GM21447 (cell line): ENCODE results near the gene PDPK1.
A peak's percentile ranks its signal among the peaks of the same experiment; 100 is the strongest.

Experiments used
- ATAC-seq: cut with Tn5 transposase; IDR thresholded peaks from one replicate; pipeline ENCODE4 v1.9.1; 2021; ENCODE audit not compliant: unreplicated experiment

Gene PDPK1

DNA sequence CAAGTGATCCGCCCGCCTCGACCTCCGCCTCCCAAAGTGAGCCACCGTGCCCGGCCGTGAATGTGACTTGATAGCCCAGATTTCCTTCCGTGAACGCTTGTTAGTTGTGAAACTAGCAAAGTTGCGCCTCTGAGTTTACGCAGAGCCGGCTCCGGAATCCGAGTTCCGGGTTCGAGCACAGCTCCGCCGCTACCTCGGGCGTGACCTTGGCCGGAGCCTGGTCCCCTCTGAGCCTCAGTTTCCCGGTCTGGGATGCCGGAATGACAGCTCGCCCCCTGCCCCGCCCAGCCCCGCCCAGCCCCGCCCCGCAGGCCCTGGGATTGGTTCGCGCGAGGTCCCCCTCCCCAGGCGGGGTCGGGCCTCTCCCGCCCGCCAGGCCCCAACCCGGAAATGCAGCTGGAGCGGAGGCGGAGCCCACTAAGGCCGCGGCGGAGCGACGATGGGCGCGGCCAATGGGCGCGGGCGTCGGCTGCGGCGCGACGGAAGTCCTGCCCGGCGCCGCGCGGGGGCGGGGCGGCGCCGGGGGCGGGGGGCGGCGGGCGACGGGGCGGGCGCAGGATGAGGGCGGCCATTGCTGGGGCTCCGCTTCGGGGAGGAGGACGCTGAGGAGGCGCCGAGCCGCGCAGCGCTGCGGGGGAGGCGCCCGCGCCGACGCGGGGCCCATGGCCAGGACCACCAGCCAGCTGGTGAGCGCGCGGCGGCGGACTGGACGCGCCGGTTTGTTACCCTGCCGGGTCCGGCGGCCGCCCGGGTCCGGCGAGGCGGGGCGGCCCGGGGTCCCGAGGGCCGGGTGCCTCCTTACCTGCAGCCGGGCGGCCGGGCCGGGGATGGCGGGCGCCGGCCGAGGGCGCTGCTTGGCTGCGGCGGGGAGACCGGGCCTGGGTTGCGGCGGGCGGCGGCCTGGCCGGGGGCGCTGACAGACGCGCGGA, at the start of gene PDPK1:
TSS of gene PDPK1 (plus strand) at position 571 of the 929 bp plus-strand sequence. CDS start at position 663, 92 bp downstream.
- peak; percentile 72 for ATAC-seq

DNA sequence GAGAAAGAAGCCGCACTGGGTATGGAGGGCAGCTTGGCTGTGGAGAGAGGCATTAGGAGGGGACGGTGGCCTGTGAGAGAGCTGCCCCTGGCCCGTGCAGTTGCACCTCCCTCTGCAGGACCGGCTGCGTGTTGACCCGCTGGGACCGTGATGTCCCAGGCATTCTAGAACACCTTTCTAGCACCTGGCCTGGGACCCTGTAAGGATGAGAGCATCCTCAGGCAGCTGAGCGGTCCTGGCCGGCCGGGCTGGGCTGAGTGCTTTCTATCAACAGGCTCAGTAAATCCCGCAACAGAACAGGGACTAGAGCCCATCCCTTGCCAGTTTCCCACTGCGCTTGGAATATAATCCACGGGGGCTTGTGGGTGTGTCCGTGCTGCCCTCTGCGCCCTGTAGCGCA, 48.2 kb upstream of the PDPK1 start:
- ATAC-seq: no peak

DNA sequence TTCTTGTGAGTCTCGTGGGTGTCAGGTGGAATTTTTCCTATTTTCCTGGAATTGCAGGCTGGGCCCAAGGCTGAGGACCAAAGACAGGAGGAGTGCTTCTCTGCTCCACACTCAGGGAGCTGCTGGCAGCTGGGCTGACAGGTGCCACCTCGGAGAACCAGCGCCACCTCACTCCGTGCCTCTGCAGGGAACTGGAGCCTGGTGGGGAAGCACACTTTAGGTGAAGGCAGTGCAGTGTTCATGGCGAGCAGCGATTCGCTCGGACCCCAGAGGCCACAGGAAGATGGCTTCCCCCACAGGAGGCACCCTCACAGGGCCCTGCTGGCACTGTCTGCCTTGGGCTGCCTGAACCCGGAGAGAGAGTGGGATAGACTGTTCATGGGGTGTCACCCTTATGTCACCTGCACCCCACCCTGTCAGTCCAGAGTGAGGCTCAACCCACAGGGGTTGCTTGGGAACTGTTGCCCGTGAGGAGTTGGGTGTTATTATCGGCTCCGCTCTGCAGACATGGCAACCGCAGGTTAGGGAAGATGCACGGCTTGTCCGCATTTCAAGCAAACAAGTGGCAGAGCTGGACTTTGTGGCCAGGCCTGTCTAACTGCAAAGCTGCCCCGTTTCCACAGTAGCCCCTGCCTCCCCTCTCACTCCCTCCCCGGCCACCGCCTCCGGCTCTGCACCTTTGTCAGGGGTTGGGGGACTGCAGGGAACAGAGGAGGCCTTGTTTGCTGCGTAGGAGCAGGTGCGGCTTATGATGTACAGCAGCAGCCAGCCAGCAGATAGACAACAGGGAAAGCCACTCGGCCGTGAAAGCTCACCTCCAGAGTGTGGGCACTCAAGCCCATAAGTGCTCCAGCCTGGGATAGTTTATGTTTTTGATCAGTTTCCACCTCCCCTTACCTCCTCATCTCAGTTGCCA, 47.4 kb upstream of the PDPK1 start:
- ATAC-seq: no peak

DNA sequence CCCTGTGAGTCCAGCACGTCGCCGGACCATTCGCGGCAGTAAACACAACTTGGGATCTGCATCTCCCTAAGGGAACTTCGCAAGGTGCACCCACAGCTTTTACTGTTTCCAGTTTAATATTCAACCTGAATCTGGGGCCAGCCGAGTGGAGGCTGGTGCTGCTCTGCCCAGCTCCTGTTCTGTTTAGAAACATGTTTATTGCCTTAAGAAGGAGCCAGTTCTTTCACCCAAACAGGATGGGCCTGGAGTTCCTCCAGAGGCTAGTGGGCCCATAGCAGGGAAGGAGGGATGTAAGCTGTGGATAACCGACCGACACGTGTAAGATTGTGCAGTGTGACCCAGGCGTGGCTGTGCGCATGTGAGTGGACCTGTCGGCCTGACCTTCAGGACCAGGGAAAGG, 45.5 kb upstream of the PDPK1 start:
- no peak for ATAC-seq

DNA sequence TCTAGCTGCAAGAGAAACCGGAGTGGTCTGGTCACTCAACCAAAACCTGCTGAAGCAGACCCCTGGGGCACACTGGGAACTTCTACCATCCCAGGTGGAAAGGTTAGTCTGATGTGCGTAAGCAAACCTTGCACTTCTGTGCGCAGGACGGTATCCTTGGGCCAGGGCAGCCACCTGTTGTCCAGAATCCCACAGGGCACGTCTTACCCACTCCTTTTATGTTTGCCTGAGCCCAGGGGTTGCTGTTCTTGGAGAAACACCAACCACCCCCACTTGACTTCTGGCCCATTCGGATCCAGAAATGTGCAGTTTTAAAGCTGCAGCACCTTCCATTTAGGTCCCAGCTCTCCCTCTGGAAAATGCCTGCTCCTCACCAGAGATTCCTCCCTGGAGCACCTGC, 44.2 kb upstream of the PDPK1 start:
- no peak for ATAC-seq

DNA sequence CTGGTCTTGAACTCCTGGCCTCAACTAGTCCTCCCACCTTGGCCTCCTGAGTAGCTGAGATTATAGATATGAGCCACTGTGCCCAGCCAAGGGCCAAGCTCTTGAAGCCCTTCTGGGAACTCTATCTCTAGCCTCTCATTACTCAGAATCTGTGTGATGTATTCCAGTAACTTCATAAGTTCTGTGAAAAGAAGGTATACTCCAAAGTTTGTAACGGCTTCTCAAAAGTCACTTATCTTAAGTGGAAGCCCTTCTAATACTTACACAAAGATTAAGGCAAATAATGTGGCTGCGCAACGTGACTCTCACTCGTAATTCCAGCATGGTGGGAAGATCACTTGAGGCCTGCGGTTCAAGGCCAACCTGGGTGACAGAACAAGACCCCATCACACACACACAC, 43.2 kb upstream of the PDPK1 start:
- ATAC-seq: no peak

DNA sequence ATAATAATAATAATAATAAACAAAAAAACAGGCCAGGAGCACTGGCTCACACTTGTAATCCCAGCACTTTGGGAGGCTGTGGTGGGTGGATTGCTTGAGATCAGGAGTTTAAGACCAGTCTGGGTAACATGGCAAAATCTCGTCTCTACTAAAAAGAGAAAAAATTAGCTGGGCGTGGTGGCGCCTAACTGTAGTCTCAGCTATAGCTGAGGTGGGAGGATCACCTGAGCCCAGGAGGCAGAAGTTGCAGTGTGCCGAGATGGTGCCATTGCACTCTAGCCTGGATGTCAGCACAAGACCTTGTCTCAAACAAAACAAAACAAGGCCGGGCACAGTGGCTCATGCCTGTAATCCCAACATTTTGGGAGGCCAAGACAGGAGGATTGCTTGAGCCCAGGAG, 42.8 kb upstream of the PDPK1 start:
- no peak for ATAC-seq

DNA sequence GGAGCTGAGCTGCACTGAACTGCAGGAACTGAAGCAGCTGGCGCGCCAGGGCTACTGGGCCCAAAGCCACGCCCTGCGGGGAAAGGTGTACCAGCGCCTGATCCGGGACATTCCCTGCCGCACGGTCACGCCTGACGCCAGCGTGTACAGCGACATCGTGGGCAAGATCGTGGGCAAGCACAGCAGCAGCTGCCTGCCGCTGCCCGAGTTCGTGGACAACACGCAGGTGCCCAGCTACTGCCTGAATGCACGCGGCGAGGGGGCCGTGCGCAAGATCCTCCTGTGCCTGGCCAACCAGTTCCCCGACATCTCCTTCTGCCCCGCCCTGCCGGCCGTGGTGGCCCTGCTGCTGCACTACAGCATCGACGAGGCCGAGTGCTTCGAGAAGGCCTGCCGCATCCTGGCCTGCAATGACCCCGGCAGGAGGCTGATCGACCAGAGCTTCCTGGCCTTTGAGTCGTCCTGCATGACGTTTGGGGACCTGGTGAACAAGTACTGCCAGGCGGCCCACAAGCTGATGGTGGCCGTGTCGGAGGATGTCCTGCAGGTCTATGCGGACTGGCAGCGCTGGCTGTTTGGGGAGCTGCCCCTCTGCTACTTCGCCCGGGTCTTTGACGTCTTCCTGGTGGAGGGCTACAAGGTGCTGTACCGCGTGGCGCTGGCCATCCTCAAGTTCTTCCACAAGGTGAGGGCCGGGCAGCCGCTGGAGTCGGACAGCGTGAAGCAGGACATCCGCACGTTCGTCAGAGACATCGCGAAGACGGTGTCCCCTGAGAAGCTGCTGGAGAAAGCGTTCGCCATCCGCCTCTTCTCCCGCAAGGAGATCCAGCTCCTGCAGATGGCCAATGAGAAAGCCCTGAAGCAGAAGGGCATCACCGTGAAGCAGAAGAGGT, 41.4 kb upstream of the PDPK1 start:
- ATAC-seq: no peak

DNA sequence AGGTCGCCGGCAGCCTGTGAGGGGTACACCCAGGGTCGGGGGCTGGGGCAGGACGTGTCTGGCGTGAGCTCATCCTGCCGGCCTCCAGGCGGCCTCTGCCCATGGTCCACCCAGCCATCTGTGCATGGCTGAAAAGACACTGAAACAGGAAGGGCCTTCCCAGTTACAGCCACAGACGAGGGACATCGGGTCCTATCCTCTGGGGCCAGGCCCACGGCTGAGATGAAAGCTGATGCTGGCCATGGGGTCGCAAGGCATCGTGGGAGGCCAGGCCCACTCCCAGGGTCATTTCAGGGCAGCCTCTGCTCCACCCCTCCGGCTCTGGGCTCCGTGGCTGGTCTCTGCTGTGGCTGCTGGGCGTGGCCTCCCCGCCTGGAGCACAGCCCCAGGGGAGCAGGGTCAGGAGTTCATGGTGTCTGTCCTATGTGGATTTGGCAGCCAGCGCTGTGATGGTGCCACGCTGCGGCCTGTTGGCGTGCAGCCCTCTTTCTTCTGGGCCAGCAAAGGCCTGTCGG, 40.6 kb upstream of the PDPK1 start:
- no peak for ATAC-seq

DNA sequence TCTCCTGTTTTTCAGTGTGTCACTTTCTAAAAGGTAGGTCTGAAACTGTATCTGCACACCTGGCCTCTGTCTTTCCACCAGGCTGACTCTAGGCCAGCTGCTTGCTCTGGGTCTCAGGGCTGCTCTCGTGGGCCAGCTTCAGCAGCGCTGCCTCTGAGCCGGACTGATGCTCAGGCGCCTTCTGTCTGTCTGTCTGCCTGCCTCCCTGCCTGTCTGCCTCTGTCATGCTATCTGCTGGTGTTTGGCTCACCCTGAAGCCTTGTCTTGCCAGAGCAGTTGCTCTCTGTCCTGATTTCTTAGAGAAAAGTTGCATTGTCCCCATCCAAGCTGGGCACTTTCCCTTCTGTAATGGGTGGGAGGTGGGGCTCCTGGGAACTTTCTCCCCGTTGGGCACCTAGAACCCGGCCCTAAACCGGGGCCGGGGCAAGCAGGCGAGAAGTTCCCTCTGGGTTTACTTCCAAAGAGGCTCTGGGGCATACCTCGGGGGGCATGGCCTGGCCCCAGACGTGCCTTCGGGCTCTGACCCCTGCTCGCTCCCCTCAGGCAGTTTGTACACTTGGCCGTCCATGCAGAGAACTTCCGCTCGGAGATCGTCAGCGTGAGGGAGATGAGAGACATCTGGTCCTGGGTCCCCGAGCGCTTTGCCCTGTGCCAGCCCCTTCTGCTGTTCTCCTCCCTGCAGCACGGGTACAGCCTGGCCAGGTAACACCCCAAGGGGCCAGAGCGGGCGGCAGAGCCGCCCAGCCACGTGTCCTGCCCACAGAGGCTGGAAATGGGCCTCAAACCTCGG, 39.9 kb upstream of the PDPK1 start:
- no peak for ATAC-seq

DNA sequence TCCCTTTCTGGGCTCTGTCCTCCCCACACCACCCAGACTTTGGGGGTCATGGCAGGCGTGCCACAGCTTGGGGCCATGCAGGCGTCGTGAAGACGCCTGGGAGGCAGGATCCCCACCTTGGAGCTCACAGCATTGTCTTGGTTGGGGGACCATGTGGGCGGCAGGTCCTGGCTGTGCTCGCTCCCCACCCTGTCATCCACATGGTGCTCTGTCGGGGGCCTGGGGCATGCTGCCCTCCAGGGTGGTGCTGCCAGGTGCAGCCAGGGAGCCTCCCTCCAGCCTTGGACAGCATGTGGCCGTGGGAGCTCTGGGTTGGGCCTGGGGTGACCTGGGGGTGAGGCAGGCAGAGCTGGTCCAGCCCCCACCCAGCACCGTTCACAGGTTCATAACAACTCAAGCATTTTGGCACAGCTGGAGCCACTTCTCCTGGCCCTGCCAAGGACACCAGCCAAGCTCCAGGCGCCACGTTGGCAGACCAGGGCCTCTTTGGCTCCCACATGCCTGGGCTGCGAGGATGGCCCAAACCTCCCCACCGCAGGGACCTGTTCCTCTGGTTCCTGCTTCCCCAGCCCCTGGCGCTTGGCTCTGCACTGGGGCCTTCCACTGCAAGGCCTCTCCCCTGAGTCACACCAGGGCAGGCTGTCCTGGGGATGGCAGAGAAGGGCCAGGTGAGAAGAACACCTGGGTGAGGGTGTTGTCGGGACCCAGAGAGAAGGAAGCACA, 39.1 kb upstream of the PDPK1 start:
- ATAC-seq: no peak

DNA sequence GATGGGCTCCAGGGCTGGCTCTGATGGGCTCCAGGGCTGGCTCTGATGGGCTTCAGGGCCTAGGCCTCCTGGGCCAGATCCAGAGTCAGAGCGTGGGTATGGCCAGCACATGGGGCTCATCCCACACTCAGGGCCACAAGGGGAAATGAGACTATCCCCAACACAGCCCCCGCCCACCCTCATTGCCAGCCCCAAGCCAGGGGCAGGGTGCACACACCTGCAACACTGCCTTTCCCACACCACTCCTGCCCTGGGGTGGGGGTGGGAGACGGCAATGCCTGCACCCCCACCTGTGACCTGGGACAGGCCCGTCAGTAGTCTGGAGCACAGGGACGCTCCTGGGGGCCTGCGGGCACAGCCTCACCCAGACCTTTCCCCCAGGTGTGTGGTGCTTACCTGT, 38.4 kb upstream of the PDPK1 start:
- ATAC-seq: no peak

DNA sequence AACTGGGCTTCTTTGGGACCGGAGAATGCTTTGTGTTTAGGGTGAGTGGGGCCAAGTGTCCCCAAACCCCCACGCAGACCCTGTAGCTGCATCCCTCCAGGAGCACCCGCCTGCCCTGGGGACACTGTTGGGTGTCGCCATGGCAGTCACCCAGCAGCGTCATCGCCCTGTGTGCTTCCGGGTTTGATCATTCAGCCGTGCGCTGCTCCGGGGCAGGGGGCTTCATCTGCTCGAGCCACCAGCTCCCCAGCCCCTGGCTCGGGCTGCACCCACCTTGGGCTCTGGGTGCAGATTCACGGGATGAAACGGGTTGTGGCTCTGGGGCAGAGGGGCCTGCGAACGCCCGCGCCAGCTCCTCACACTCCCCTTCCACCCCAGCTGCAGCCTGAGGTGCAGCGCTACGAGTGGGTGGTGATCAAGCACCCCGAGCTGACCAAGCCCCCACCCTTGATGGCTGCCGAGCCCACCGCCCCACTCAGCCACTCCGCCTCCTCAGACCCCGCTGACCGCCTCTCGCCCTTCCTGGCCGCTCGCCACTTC, 37.9 kb upstream of the PDPK1 start:
- no peak for ATAC-seq

DNA sequence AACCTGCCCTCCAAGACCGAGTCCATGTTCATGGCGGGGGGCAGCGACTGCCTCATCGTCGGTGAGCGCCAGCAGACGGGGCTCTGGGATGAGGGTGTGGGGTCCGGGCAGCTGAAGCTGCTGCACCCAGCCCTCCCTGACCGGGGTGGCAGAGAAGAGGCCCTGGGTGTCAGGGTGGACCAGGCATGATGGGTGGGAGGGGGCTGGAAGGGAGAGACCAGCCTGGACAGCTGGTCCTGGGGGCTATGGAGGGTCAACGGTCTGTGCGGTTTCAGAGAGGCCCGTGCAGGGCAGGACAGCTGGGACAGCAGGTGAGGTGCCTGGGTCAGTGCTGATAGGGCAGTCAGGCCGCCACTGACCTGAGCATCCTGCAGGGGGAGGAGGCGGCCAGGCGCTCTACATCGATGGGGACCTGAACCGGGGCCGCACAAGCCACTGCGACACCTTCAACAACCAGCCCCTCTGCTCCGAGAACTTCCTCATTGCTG, 37.3 kb upstream of the PDPK1 start:
- no peak for ATAC-seq

DNA sequence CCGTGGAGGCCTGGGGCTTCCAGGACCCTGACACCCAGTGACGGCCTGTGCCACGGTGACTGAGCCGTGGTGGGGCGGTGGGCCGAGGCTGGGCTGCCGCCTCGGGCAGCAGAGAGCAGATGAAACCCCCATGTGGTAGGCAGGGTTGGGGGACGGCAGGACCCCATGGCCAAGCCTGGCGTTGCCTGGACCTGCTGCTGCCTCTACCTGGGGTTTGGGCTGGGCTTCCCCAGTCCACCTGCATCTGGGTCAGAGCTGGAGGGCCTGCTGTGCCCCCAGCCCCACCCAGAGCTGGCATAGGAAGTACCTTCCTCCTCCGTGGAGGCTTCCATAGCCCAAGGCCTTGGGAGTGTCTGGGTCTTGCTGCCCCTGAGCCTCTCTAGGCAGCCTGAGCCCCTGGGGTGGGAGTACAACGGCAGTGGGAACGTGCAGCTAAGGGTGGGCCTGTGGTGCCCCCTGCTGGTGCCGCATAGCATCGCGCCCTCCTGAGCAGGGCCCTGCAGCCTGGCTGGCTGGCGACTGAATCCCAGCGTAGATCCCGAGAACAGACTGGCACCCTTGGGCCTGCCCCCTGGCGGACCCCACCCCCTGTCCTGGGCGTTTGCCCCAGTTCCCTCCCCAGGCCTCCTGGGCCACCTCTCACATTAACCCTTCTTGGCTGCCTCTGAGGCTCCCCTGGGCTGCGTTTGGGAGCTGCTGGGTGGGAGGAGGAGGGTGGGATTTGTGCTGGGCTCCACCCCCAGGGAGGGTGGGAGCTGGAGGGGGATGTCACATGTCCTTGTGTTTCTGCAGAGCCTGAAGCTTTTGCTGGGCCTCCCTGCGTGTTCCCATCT, 36.7 kb upstream of the PDPK1 start:
- ATAC-seq: no peak

DNA sequence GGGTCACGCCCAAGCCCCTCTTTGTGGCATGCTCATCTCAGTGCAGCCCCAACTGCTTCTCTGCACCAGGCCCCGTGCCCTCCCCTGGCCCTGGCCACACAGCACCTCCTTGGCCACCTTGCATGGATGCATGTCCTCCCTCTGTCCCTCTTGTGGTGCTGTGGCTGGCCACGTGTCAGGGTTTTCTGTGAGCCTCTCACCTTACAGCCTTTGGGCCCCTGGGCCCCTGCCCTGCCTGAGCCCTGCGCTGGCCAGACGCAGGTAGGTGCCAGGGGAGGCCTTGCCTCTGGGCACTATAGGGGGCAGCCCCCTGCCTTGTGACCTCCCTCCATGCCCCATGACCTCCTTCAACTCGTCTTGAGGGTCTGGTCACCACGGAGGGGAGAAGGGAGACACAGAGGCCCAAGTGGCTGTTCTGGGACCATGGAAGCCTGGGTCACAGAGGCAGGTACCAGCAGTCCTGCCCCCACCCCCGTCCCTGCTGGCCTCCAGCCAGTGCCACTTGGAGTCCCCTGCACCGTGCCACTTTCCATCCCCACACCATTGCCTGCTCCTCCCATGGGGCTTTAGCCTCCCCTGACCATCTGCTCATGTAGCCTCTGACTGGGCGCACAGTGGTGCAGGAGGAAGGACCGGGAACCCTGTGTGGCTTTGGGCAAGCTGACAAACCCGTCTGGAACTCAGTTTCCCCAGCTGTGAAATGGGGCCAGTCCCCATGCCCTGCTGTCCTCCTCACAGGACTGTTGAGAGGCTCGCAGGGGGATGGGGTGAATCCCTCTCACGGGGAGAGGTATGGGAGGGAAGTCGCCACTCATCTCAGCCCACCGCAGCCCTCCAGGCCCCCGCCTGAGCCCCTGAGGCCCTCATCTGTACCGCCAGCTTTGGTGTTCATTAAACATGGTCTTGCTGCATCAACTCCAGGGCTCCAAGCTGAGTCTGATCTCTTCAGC, 35.6 kb upstream of the PDPK1 start:
- no peak for ATAC-seq

DNA sequence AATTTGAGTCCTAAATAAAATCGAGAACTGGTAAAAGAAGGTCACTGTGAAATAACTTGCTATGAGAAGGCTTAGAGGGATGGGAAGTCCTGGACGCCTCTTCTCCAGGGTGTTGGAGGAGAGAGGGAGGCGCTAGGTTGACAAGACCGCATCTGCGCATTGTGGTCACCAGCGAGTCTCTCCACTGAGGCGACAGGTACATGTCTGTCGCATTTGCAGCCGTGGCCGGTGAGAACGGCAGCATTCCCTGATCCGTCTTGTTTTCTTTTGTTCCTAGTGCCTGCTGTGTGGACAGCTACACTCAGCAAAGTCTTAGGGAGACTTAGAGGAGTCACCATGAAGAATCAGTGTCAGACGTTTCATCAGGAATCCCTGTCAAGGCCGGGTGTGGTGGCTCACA, 32.1 kb upstream of the PDPK1 start:
- no peak for ATAC-seq
